Measurements from ENCODE around the gene BAIAP2L2. TPM values are rescaled to one million over a fixed set of nuclear protein-coding genes. Genes with fewer than 3 reads are reported as not detected.

Gene BAIAP2L2
- total RNA-seq, 1 experiment from 2014 or later: 51.2 TPM

GRCh38 chr22:38126928-38127668 lies 16.6 kb upstream of the BAIAP2L2 start:
- Mint-ChIP-seq H3K9me3 (ENCODE audit: low read depth, unreplicated experiment) (no peaks in the 10 kb centered on the region), H3K27ac (ENCODE audit: unreplicated experiment) (no peak overlapping the region), H3K4me1 (ENCODE audit: low read depth, unreplicated experiment) (no peaks in the 10 kb centered on the region), H3K36me3 (ENCODE audit: insufficient read depth, unreplicated experiment) (peaks cover 18% of the 10 kb centered on the region), H3K27me3 (ENCODE audit: unreplicated experiment) (no peaks in the 10 kb centered on the region), H3K4me3 (ENCODE audit: low read depth, unreplicated experiment) (no peak overlapping the region)
- no peak for DNase-seq
- CTCF ChIA-PET: no interaction called here
- intact Hi-C loops (cut with micrococcal nuclease; ENCODE audit: unreplicated experiment): no loop called here
- TF ChIP-seq CTCF (IDR thresholded peaks at IDR 0.05; ENCODE audit: unreplicated experiment): no peak
- BruUV-seq (replicated peaks): no TSS peak

- BruUV-seq (replicated peaks): no TSS peak
- no peaks in the 10 kb centered on the region for H3K27me3 Mint-ChIP-seq (ENCODE audit: unreplicated experiment)
- H3K4me1 Mint-ChIP-seq (ENCODE audit: low read depth, unreplicated experiment): no peaks in the 10 kb centered on the region
- H3K9me3 Mint-ChIP-seq (ENCODE audit: low read depth, unreplicated experiment): no peaks in the 10 kb centered on the region
- no peak for DNase-seq
- no peak overlapping the region for H3K27ac Mint-ChIP-seq (ENCODE audit: unreplicated experiment)
- H3K36me3 Mint-ChIP-seq (ENCODE audit: insufficient read depth, unreplicated experiment): peaks cover 18% of the 10 kb centered on the region
- no peak overlapping the region for H3K4me3 Mint-ChIP-seq (ENCODE audit: low read depth, unreplicated experiment)
- TF ChIP-seq CTCF (IDR thresholded peaks at IDR 0.05; ENCODE audit: unreplicated experiment): no peak
- intact Hi-C loops (cut with micrococcal nuclease; ENCODE audit: unreplicated experiment): no loop called here
- CTCF ChIA-PET: interaction anchor here (0.8 kb wide), 1 partner anchor 11 kb away, joined by 3 read pairs; no protein-coding TSS in a partner anchor
Observed at GRCh38 chr22:38125751-38126201, 15.3 kb upstream of the BAIAP2L2 start.

GRCh38 chr22:38125038-38125610 lies 14.6 kb upstream of the BAIAP2L2 start:
- BruUV-seq (replicated peaks): no TSS peak
- no peak overlapping the region for H3K27ac Mint-ChIP-seq (ENCODE audit: unreplicated experiment)
- DNase-seq: no peak
- H3K36me3 Mint-ChIP-seq (ENCODE audit: insufficient read depth, unreplicated experiment): peaks cover 18% of the 10 kb centered on the region
- intact Hi-C loops (cut with micrococcal nuclease; ENCODE audit: unreplicated experiment): no loop called here
- CTCF ChIA-PET: no interaction called here
- H3K4me3 Mint-ChIP-seq (ENCODE audit: low read depth, unreplicated experiment): no peak overlapping the region
- no peaks in the 10 kb centered on the region for H3K4me1 Mint-ChIP-seq (ENCODE audit: low read depth, unreplicated experiment)
- no peaks in the 10 kb centered on the region for H3K27me3 Mint-ChIP-seq (ENCODE audit: unreplicated experiment)
- no peak for TF ChIP-seq CTCF (IDR thresholded peaks at IDR 0.05; ENCODE audit: unreplicated experiment)
- no peaks in the 10 kb centered on the region for H3K9me3 Mint-ChIP-seq (ENCODE audit: low read depth, unreplicated experiment)

GRCh38 chr22:38124236-38124974 lies 13.9 kb upstream of the BAIAP2L2 start:
- Mint-ChIP-seq H3K36me3 (ENCODE audit: insufficient read depth, unreplicated experiment) (peaks cover 18% of the 10 kb centered on the region), H3K4me3 (ENCODE audit: low read depth, unreplicated experiment) (no peak overlapping the region), H3K4me1 (ENCODE audit: low read depth, unreplicated experiment) (no peaks in the 10 kb centered on the region), H3K27ac (ENCODE audit: unreplicated experiment) (no peak overlapping the region), H3K9me3 (ENCODE audit: low read depth, unreplicated experiment) (no peaks in the 10 kb centered on the region), H3K27me3 (ENCODE audit: unreplicated experiment) (no peaks in the 10 kb centered on the region)
- TF ChIP-seq CTCF (IDR thresholded peaks at IDR 0.05; ENCODE audit: unreplicated experiment): no peak
- CTCF ChIA-PET: no interaction called here
- no TSS peak for BruUV-seq (replicated peaks)
- intact Hi-C loops (cut with micrococcal nuclease; ENCODE audit: unreplicated experiment): no loop called here
- DNase-seq: no peak
